Activated T-helper 9 cell treated with anti-CD3 and anti-CD28 coated beads, Interleukin-2, amount 50 U/mL, for 16 hours (primary cell): ENCODE data around the gene SLC2A8.
A peak's percentile ranks its signal among the peaks of the same experiment; 100 is the strongest.

ENCODE experiments used
- DNase-seq: peaks from one replicate; pipeline ENCODE4 v3.0.0-alpha.2; 2020; ENCODE audit warnings: low read depth

Gene SLC2A8

DNA sequence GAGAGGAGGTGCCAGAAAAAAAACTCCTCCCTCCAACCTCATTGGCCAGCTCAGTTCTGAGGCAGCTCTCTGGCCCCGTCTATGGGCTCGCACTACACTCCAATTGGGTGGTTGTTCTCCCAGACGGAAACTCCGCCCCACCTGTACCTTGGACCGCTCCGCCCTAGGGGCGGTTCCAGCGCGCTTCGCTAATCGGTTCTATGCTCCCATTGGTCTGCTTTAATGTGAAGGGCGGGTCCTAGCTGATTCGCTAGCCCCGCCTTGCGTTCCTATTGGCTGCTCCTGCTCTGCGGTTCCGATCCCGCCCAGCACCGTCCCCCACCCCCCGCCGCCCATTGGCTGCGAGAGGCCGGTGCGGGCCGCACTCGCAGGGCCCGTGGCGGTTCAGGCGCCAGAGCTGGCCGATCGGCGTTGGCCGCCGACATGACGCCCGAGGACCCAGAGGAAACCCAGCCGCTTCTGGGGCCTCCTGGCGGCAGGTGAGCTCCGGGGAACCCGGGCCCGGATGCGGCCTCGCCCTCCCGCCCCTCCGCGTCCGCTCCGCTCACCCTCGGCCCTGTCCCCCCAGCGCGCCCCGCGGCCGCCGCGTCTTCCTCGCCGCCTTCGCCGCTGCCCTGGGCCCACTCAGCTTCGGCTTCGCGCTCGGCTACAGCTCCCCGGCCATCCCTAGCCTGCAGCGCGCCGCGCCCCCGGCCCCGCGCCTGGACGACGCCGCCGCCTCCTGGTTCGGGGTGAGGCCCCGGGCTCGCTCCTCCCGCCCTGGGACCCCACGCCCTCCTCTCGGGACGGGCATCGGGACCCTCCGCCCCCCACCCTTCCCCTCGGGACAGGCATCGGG is at the start of gene SLC2A8:
TSS of gene SLC2A8 (plus strand) at position 362 of the 838 bp plus-strand sequence. CDS start at position 424, 62 bp downstream.
- peak; percentile 89 for DNase-seq

DNA sequence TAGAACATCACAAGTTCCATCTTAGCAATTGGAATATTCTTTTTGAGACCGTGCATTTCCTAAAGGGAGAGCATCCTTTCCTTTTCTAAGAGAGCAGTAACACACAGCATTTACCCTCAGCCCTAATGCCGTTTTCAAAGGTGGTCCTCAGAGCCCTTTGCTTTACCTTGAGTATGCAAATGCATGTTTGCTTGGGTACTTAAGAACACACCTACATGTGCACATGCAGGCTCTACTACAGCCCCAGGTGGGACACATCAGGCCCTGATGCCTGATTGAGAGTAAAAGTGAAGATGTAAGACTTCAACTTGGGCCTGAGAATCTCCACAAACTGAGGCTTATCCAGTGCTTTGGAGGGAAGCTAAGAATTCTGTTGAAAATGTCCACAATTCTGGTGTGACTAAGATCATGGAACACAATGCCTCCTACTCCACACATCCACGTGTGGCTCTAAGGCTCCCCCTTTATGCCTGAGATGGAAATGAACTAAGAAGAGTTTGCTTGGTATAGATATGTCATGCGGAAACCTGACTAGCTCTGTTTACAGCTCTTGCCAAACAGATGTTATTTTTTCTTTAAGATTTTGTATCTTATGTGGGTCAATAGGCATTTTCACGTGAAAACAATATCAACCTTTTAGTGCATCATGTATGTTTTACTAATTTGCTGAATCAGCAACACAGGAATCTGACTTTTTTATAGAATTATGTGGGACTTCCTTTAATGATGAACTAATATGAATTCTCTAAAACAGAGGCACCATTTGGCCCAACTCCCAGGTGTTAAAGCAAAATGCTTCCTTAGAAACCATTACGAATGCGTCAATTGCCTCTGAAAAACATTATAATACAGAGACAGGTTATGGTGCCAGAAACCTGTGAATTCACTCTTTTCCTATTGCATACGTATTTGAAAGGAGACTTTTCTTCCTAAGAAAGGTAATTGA is 48.9 kb upstream of the SLC2A8 start:
- no peak for DNase-seq

DNA sequence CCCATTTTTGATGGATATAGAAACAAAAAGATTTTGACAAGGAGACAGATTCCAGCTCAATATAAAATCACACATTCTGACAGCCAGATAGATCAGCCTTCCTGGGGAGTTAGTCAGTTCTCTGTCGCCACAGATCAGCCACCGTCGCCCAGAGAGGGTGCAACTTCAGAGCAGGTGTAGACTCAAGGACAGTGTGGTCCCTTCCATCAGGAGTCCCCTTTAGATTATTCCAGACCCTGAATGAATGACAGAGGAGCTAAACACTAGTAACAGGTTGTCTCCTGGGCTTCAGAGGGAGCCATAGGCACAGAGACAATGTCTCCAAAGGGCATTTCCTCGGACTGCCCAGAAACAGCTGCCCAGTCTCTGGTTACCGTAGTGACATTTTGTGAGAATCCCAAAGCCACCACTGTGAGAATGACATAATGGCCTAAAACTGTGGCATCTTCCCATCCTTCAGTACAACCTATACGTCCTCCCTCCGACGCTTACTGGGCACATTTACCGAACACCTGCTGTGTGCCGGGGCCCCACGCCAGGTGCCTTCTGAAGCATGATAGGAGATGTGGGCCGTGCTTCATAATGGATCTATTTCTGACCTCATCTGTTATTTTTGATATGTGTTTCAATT is 47.4 kb upstream of the SLC2A8 start:
- no peak for DNase-seq

- DNase-seq: no peak
Measured at GRCh38 chr9:127351182-127352166, 45.5 kb upstream of the SLC2A8 start.

- no peak for DNase-seq
Measured at GRCh38 chr9:127353882-127354281, 43.1 kb upstream of the SLC2A8 start.

- DNase-seq: no peak
Measured at GRCh38 chr9:127356906-127357305, 40.1 kb upstream of the SLC2A8 start.

DNA sequence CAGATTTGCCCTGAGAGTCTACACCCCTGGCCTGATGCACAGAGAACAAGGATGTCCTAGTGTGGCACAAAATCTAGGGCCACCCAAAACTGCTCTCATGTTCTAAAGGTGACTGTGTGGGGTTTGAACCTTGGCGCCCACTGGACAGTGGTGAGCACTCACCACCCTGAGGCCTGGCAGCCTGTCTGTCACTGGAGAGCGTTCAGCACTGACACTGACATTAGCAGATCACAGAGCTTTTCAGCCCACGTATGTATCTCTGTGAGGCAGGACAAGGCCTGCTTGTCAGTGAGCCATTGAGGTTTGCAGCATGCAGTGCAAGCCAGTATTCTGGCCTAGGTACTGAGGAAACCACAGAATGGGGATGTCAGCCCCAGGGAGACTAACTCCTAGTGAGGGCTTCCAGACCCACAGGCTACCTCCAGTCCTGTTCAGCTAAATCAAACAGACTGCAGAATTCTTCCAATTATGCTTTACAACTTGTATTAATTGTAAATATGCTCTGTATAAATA is 38.9 kb upstream of the SLC2A8 start:
- no peak for DNase-seq

GRCh38 chr9:127358770-127359169 is 38.2 kb upstream of the SLC2A8 start:
- no peak for DNase-seq

- DNase-seq: no peak
Measured at GRCh38 chr9:127360250-127360649, 36.7 kb upstream of the SLC2A8 start.

- no peak for DNase-seq
Measured at GRCh38 chr9:127360829-127361228, 36.1 kb upstream of the SLC2A8 start.

DNA sequence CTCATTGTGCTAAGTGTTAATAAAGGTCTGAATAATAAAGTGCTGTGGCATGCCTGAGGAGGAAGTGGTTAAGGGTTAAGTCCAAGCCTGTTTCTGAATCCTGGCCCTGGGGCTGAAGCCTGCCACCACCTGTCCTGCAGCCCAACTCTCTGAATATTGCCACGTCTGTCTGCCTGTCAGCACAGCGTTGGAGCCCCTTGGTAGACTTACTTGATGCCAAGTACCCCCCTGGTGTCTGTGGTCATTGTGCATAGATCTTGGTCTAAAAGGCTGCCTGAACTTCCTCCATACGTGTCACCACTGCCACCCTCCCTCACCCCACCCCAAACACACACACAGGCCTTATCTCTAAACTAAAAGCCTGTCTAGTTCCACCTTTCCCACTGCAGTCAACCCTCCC is 35.4 kb upstream of the SLC2A8 start:
- no peak for DNase-seq

GRCh38 chr9:127362829-127363228 is 34.1 kb upstream of the SLC2A8 start:
- DNase-seq: no peak

DNA sequence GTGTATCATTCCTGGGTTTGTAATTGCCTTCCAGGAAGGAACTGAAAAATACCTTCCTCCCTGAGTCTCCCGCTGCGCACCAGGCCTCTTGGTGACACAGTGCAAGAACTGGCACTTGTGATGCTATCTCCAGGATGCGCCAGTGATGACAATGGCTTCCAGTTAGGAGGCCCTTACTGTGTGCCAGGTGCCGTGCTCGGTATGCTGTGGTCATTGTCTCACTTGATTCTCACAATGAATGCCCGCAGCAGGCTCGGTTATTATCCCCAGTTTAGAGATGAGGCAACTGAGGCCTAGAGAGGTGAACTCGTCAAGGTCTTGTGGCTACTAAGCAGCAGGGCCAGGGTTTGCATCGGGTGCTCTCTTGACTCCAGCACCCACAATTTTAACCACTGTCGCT is 31.5 kb upstream of the SLC2A8 start:
- DNase-seq: no peak

DNA sequence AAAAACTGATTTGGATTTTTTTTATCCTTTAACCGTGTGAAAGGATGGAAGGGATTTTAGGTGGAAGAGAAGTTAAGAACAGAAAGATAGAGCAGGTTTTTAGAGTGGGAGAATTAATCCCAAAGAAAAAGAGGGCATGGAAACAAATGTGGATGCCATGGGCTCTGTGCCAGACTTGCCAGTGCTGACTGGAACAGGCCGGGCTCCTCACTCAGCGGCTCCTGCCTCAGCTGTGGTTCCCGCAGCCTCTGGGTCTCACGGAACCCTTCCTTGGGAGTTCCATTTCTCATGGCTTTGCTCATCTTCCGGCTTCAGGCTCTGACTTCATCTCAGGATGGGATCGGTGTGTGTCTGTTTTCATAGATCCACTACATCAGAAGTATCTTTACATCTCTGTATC is 30.4 kb upstream of the SLC2A8 start:
- no peak for DNase-seq

- no peak for DNase-seq
Measured at GRCh38 chr9:127368852-127369402, 28.0 kb upstream of the SLC2A8 start.

- no peak for DNase-seq
Measured at GRCh38 chr9:127369428-127369827, 27.5 kb upstream of the SLC2A8 start.

GRCh38 chr9:127370147-127370579 is 26.8 kb upstream of the SLC2A8 start:
- DNase-seq: no peak

DNA sequence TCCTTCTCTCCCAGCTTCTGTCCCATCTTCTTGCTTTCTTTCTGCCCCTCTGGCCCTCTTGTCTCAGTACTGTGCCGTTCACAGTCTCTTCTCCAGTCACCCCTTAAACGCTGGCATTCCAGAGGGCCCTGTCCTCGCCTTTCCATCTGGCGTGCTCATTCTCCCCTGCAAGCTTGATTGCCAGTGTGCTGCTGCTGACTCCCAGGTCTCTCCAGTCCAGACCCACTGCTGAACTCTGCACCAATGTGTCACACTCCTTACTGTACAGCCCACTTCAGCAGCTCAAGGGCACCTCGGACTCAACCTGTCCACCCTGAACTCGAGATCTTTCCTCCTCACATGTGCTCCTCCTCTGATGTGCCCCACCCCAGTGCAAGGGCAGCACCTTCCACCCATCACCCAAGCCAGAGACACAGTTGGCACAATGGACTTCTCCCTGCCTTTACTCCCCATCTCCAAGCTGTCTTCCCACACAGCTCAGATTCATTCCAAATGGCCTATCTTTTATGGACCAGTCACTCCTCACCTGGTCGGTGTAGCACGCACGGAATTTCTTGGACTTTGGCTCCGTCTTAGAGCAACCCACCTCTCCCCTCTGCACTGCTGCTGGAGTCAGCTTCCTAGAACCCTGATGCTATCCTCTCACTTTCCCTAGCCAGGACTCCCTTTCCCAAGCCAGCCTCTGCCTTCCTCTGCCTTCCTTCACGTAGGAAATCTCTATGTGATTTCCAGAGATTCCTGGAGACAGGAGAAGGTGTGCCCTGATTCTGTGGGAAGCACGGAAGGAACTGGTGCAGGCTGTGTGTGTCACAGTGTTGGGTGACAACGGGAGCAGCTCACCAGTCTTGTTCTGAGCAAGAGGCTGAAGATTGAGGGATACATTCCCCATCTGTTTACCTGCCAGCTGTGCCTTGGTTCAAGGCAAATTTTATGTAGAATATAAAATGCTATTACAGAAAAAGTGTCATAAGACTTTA is 26.0 kb upstream of the SLC2A8 start:
- DNase-seq: no peak

DNA sequence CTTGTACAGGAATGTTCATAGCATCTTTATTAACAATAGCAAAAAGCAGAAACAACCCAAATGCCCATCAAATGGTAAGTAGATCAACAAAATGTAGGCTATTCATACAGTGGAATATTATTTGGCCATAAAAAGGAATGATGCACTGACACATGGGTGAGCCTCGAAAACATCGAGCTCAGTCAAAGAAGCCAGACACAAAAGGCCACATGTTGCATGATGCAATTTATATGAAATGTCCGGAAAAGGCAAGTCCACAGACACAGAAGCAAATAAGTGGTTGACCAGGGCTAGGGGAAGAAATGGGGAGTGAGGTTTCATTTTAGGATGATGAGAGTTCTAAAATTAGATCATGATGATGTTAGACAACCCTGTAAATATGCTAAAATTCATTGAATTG is 16.5 kb upstream of the SLC2A8 start:
- DNase-seq: no peak
